Liver (tissue), 9 donors: ENCODE measurements around the gene ABT1. TPM values are rescaled to one million over a fixed set of nuclear protein-coding genes. Genes with fewer than 3 reads are reported as not detected.

Experiments used
- DNase-seq: peaks from one replicate; pipeline ENCODE4 v3.0.0-alpha.2; 2017; ENCODE audit warnings: low spot score
- H3K27ac ChIP-seq, 2 donors: one replicate each; pipeline ENCODE4 v1.7.0; 2013; ENCODE audit warnings: inconsistent platforms in 2 of 2, low read length in 2 of 2, control low read depth in 1 of 2, low read depth in 1 of 2, mild to moderate bottlenecking in 1 of 2
- H3K27me3 ChIP-seq, 4 donors: one replicate each; pipeline versions ENCODE4 v1.6.1 to v1.7.0; 2013; ENCODE audit warnings: low read length in 3 of 4, inconsistent platforms in 1 of 4, mild to moderate bottlenecking in 1 of 4, moderate library complexity in 1 of 4; ENCODE audit not compliant: control insufficient read depth in 4 of 4, insufficient read depth in 4 of 4
- H3K36me3 ChIP-seq, 4 donors: one replicate each; pipeline versions ENCODE4 v1.6.1 to v1.7.0; 2013; ENCODE audit warnings: low read length in 3 of 4, mild to moderate bottlenecking in 3 of 4, low read depth in 1 of 4, moderate library complexity in 1 of 4; ENCODE audit not compliant: control insufficient read depth in 4 of 4, insufficient read depth in 3 of 4
- H3K4me1 ChIP-seq, 4 donors: one replicate each; pipeline versions ENCODE4 v1.6.1 to v1.7.0; 2013; ENCODE audit warnings: low read length in 3 of 4, mild to moderate bottlenecking in 3 of 4, moderate library complexity in 1 of 4; ENCODE audit not compliant: control insufficient read depth in 4 of 4, insufficient read depth in 4 of 4
- H3K4me3 ChIP-seq, 3 donors: one replicate each; pipeline versions ENCODE4 v1.6.1 to v1.7.0; 2013; ENCODE audit warnings: low read length in 3 of 3, control low read depth in 1 of 3, low read depth in 1 of 3, mild to moderate bottlenecking in 1 of 3
- H3K9ac ChIP-seq, 2 donors: one replicate each; pipeline ENCODE4 v1.7.0; 2013; ENCODE audit warnings: low read length in 2 of 2, mild to moderate bottlenecking in 2 of 2, moderate library complexity in 2 of 2, control low read depth in 1 of 2, low read depth in 1 of 2
- H3K9me3 ChIP-seq, 4 donors: one replicate each; pipeline versions ENCODE4 v1.6.1 to v1.7.0; 2013; ENCODE audit warnings: low read length in 3 of 4; ENCODE audit not compliant: control insufficient read depth in 4 of 4
- ATF3 ChIP-seq: IDR thresholded peaks from 2 replicates; pipeline ENCODE4 v1.6.1; 2016; ENCODE audit warnings: antibody characterized with exemption
- CTCF ChIP-seq: fragments of 150-350 bp; IDR thresholded peaks from 2 replicates; pipeline ENCODE4 v1.5.1; 2017; ENCODE audit warnings: improper control_type of control experiment, low read depth, low read length; ENCODE audit not compliant: missing input control
- FOXA2 ChIP-seq: IDR thresholded peaks from 2 replicates; pipeline ENCODE4 v1.6.1; 2016; ENCODE audit warnings: antibody characterized with exemption
- HNF4A ChIP-seq, 2 donors: conservative IDR thresholded peaks; 2 replicates each; pipeline ENCODE4 v1.6.1; 2016; ENCODE audit warnings: antibody characterized with exemption in 2 of 2, mild to moderate bottlenecking in 2 of 2
- HNF4G ChIP-seq: IDR thresholded peaks from 2 replicates; pipeline ENCODE4 v1.6.1; 2016; ENCODE audit warnings: antibody characterized with exemption
- JUND ChIP-seq, 2 donors: IDR thresholded peaks; 2 replicates each; pipeline ENCODE4 v1.6.1; 2016; ENCODE audit warnings: antibody characterized with exemption in 2 of 2
- NR2F2 ChIP-seq: IDR thresholded peaks from 2 replicates; pipeline ENCODE4 v1.6.1; 2016; ENCODE audit warnings: antibody characterized with exemption
- RAD21 ChIP-seq, 2 donors: IDR thresholded peaks; 2 replicates each; pipeline ENCODE4 v1.6.1; 2016; ENCODE audit warnings: antibody characterized with exemption in 2 of 2, mild to moderate bottlenecking in 2 of 2
- REST ChIP-seq: IDR thresholded peaks from 2 replicates; pipeline ENCODE4 v1.6.1; 2016; ENCODE audit warnings: antibody characterized with exemption, mild to moderate bottlenecking
- RXRA ChIP-seq, 2 donors: IDR thresholded peaks; 2 replicates each; pipeline ENCODE4 v1.6.1; 2017 to 2018; ENCODE audit warnings: antibody characterized with exemption in 2 of 2, mild to moderate bottlenecking in 1 of 2
- SP1 ChIP-seq: IDR thresholded peaks from 2 replicates; pipeline ENCODE4 v1.6.1; 2018; ENCODE audit warnings: antibody characterized with exemption, mild to moderate bottlenecking
- TAF1 ChIP-seq: conservative IDR thresholded peaks from 2 replicates; pipeline ENCODE4 v1.6.1; 2016; ENCODE audit warnings: antibody characterized with exemption, mild to moderate bottlenecking
- YY1 ChIP-seq: IDR thresholded peaks from 2 replicates; pipeline ENCODE4 v1.6.1; 2016; ENCODE audit warnings: antibody characterized with exemption, mild to moderate bottlenecking
- ZBTB33 ChIP-seq: IDR thresholded peaks from 2 replicates; pipeline ENCODE4 v1.6.1; 2016; ENCODE audit warnings: antibody characterized with exemption
- WGBS: extraction: QIAGEN DNeasy Blood & Tissue Kit; methylation state at CpG from one replicate; pipeline ENCODE4 v1.1.7; 2013; 5-methylcytosine and 5-hydroxymethylcytosine counted together
- polyA plus RNA-seq, 2 donors: library from polyadenylated mRNA; stranded (reverse) in 1 of 2; unstranded in 1 of 2; fragments of 200-250 nt in 1 of 2; fragments of >200 nt in 1 of 2; fragmentation: Nextera tagmentation in 1 of 2; extraction: Ambion mirVana in 1 of 2; gene quantifications; one replicate each; pipeline versions ENCODE4 v1.2.1 to v1.2.3, GENCODE V29; 2013 to 2015
- total RNA-seq, 2 donors: library from RNA; depleted of rRNA; stranded (reverse); fragments of >200 nt; gene quantifications; one replicate each; pipeline ENCODE4 v1.2.3, GENCODE V29; 2014
- TF ChIP-seq, protein P1 (sequence below): IDR thresholded peaks from 2 replicates; pipeline ENCODE4 v1.6.1; 2016; ENCODE audit warnings: antibody characterized with exemption
- donor health status: healthy.
- donor health status: healthy.
- donor health status: healthy.
- donor health status: healthy.
- donor health status: healthy.

ABT1 gene
- total and polyA plus RNA-seq, 4 donors = 8.3 to 13.0 (median 10.0) TPM

DNA sequence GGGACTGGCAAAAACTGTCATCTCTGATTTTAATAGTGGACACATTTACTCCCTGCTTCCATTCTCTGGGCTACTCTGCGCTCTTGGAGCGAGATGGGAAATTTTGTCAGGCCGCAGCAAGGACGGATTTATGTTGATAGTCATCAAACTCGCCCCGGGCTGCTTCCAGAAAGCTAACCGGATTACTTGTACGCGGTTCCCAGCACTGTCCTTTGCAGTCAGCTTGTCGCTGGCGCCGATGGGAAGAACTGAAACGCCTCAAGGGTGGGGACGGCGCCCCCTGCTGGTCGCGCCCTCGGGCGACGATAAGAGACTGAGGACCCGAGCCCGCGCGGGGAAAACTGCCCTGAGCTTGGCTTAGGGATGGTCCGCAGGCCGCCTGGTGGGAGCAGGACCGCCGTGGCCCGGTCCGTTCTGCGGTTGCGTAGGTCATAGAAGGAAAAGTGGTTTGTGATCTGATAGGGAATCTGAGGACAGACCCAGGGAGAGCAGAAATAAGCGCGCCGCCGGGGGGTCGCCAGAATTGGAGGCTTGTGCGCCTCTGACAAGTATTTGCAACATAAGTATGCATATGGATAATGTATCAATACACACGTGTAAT, 984 bp upstream of the ABT1 start (continued):
- TF ChIP-seq SP1 (peak; percentile 24), RAD21 (IDR thresholded peaks at IDR 0.05) (peak; percentile 88 to 91), HNF4G (no peak), ZBTB33 (no peak)

GRCh38 chr6:26597389-26597766, 625 bp downstream of the ABT1 start:
- peaks cover 0 to 8% (median 0%) of the 10 kb centered on the region in 4 donors for H3K27me3 ChIP-seq
- peak overlapping the region; percentile 95 to 97 for H3K9ac ChIP-seq
- H3K36me3 ChIP-seq = peaks cover 6 to 17% (median 11%) of the 10 kb centered on the region in 4 donors
- peak overlapping the region; percentile 79 to 100 (median 95) for H3K4me3 ChIP-seq
- DNase-seq = no peak
- TF ChIP-seq HNF4G (no peak), SP1 (no peak), REST (no peak), HNF4A (conservative IDR thresholded peaks at IDR 0.05) (no peak), RXRA (IDR thresholded peaks at IDR 0.05) (no peak), ATF3 (no peak), CTCF (no peak), JUND (IDR thresholded peaks at IDR 0.05) (no peak), RAD21 (IDR thresholded peaks at IDR 0.05) (no peak)
- peaks cover 5 to 23% (median 13%) of the 10 kb centered on the region in 4 donors for H3K4me1 ChIP-seq
- H3K9me3 ChIP-seq = no peaks in the 10 kb centered on the region
- peak overlapping the region; percentile 80 to 92 for H3K27ac ChIP-seq
- WGBS = 3% methylated on average over 10 of the region's 10 CpGs

DNA sequence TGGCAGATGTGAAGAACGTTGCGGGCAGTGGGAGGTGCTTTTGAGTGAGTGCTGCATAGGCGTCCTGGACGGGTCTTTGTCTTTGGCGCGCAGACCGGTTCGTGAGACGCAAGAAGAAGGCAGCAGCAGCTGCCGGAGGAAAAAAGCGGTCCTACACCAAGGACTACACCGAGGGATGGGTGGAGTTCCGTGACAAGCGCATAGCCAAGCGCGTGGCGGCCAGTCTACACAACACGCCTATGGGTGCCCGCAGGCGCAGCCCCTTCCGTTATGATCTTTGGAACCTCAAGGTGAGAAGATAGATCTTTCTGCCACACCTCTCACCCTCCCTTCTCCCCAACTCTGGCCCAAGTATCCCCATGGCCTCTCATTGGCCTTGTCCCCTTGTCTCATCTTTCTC, 1.1 kb downstream of the ABT1 start:
- Histone ChIP-seq H3K4me3 (peak overlapping the region; percentile 79 to 100 (median 95)), H3K4me1 (peaks cover 5 to 23% (median 13%) of the 10 kb centered on the region in 4 donors), H3K9ac (peak overlapping the region in 1 of 2 donors; percentile 95), H3K36me3 (peaks cover 6 to 17% (median 11%) of the 10 kb centered on the region in 4 donors), H3K27ac (no peak overlapping the region), H3K27me3 (peaks cover 0 to 4% (median 0%) of the 10 kb centered on the region in 4 donors), H3K9me3 (no peaks in the 10 kb centered on the region)
- WGBS = 68% methylated on average over 21 of the region's 21 CpGs
- DNase-seq = no peak
- no peak for TF ChIP-seq YY1
- TF ChIP-seq REST = no peak
- TF ChIP-seq FOXA2 = no peak
- TF ChIP-seq TAF1 = no peak
- no peak for TF ChIP-seq CTCF
- TF ChIP-seq RAD21 (IDR thresholded peaks at IDR 0.05) = no peak
- TF ChIP-seq, protein P1, sequence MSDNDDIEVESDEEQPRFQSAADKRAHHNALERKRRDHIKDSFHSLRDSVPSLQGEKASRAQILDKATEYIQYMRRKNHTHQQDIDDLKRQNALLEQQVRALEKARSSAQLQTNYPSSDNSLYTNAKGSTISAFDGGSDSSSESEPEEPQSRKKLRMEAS = no peak
- TF ChIP-seq NR2F2 = no peak
